ENCODE data around the gene AKAP11. TPM values are rescaled to one million over a fixed set of nuclear protein-coding genes. Genes with fewer than 3 reads are reported as not detected.

The AKAP11 gene
- polyA plus RNA-seq, 3 donors, result 1.2 to 6.8 (median 1.7) TPM

DNA sequence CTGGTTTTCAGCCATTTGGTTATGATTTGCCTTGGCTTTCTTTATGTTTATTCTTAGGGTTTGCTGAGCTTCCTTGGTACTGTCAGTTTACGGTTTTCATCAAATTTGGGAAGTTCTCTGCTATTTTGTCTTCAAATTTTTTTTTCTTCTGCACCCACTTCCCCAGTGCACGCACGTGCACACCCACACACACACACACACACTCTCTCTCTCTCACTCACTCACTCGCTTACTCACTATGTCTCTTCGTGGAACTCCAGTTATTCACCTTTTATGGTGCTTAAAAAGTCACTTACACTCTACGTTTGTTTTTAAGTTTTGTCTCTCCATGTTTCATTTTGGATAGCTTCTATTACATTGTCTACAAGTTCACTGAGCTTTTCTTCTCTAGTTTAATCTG, 7.1 kb downstream of the AKAP11 start:
- H3K27ac ChIP-seq (ENCODE audit: low read depth in 1 of 2, low read length in 2 of 2), result peak overlapping the region in 1 of 2 donors; percentile 21
- no peak overlapping the region for H3K27ac Mint-ChIP-seq
- peaks cover 0 to 1% (median 0%) of the 10 kb centered on the region in 3 donors for H3K27me3 Mint-ChIP-seq (ENCODE audit: low read depth in 3 of 3)
- peak; percentile 12 to 59 (median 54) for DNase-seq
- peaks cover 0 to 6% of the 10 kb centered on the region in 2 donors for H3K36me3 Mint-ChIP-seq
- H3K4me1 ChIP-seq (ENCODE audit: control insufficient read depth in 1 of 2, insufficient read depth in 2 of 2, low read length in 2 of 2), result peaks cover 23 to 31% of the 10 kb centered on the region in 2 donors
- no peaks in the 10 kb centered on the region for H3K9me3 ChIP-seq (replicated peaks in 1 of 2; ENCODE audit: control insufficient read depth in 1 of 2, insufficient read depth in 1 of 2, low read length in 2 of 2)
- 35% methylated on average over 2 of the region's 6 CpGs for WGBS (ENCODE audit: insufficient coverage)
- H2AFZ ChIP-seq (ENCODE audit: insufficient read depth, low read depth, low read length, poor library complexity, severe bottlenecking), result no peak overlapping the region
- TF ChIP-seq, protein P1, sequence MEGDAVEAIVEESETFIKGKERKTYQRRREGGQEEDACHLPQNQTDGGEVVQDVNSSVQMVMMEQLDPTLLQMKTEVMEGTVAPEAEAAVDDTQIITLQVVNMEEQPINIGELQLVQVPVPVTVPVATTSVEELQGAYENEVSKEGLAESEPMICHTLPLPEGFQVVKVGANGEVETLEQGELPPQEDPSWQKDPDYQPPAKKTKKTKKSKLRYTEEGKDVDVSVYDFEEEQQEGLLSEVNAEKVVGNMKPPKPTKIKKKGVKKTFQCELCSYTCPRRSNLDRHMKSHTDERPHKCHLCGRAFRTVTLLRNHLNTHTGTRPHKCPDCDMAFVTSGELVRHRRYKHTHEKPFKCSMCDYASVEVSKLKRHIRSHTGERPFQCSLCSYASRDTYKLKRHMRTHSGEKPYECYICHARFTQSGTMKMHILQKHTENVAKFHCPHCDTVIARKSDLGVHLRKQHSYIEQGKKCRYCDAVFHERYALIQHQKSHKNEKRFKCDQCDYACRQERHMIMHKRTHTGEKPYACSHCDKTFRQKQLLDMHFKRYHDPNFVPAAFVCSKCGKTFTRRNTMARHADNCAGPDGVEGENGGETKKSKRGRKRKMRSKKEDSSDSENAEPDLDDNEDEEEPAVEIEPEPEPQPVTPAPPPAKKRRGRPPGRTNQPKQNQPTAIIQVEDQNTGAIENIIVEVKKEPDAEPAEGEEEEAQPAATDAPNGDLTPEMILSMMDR (IDR thresholded peaks at IDR 0.05), result no peak
- H3K4me2 ChIP-seq (replicated peaks; ENCODE audit: extremely low read depth, low read length, poor library complexity, severe bottlenecking), result peak overlapping the region; percentile 47
- no peak overlapping the region for H3K4me3 Mint-ChIP-seq
- no peak overlapping the region for H3K9ac ChIP-seq (ENCODE audit: insufficient read depth, low read length, poor library complexity, severe bottlenecking)
- H3K9me3 Mint-ChIP-seq, result no peaks in the 10 kb centered on the region
- H3K36me3 ChIP-seq (replicated peaks in 1 of 2; ENCODE audit: control insufficient read depth in 1 of 2, insufficient read depth in 2 of 2, low read length in 2 of 2), result no peaks in the 10 kb centered on the region
- peaks cover 19% of the 10 kb centered on the region for H3K4me1 Mint-ChIP-seq
- H4K20me1 ChIP-seq (ENCODE audit: insufficient read depth, low read length), result peaks cover 55% of the 10 kb centered on the region
- peaks cover 89% of the 10 kb centered on the region for H3K79me2 ChIP-seq (ENCODE audit: insufficient read depth, low read length)
- intact Hi-C loops (cut with micrococcal nuclease), result no loop called here
- peak overlapping the region in 1 of 3 experiments; percentile 31 for H3K4me3 ChIP-seq (replicated peaks in 1 of 3; ENCODE audit: low read depth in 2 of 3, low read length in 3 of 3)
- H3K27me3 ChIP-seq (ENCODE audit: control insufficient read depth in 2 of 2, insufficient read depth in 2 of 2, low read length in 2 of 2), result no peaks in the 10 kb centered on the region

DNA sequence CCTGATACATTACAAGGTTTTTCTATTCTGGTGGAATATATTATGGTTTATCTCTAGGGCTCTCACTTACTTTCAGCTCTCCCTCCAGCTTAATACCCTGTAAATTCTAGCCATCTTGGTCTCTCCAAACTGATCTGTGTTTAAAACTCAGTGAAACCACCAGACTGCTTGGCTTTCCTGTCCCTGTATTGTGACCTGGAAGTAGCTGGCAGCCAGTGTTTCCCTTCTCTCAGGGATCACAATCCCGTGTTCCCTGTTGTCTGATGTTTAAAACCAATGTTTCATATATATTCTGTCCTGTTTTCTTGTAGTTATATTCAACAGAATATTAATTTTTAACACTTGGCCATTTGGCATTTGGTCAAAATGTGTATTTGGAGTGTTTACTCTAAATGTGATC, 8.0 kb downstream of the AKAP11 start:
- no peak overlapping the region for H3K27ac ChIP-seq (ENCODE audit: low read depth in 1 of 2, low read length in 2 of 2)
- H3K36me3 ChIP-seq (replicated peaks in 1 of 2; ENCODE audit: control insufficient read depth in 1 of 2, insufficient read depth in 2 of 2, low read length in 2 of 2), result no peaks in the 10 kb centered on the region
- WGBS (ENCODE audit: insufficient coverage), result no CpG with 5 or more reads among the region's 1 CpG
- no peak overlapping the region for H3K4me2 ChIP-seq (replicated peaks; ENCODE audit: extremely low read depth, low read length, poor library complexity, severe bottlenecking)
- peaks cover 0 to 1% (median 0%) of the 10 kb centered on the region in 3 donors for H3K27me3 Mint-ChIP-seq (ENCODE audit: low read depth in 3 of 3)
- H3K4me3 Mint-ChIP-seq, result no peak overlapping the region
- H3K4me1 ChIP-seq (ENCODE audit: control insufficient read depth in 1 of 2, insufficient read depth in 2 of 2, low read length in 2 of 2), result peaks cover 14 to 22% of the 10 kb centered on the region in 2 donors
- no peak overlapping the region for H3K4me3 ChIP-seq (replicated peaks in 1 of 3; ENCODE audit: low read depth in 2 of 3, low read length in 3 of 3)
- DNase-seq, result no peak
- intact Hi-C loops (cut with micrococcal nuclease), result no loop called here
- no peaks in the 10 kb centered on the region for H3K27me3 ChIP-seq (ENCODE audit: control insufficient read depth in 2 of 2, insufficient read depth in 2 of 2, low read length in 2 of 2)
- peaks cover 89% of the 10 kb centered on the region for H3K79me2 ChIP-seq (ENCODE audit: insufficient read depth, low read length)
- H3K9ac ChIP-seq (ENCODE audit: insufficient read depth, low read length, poor library complexity, severe bottlenecking), result no peak overlapping the region
- H3K4me1 Mint-ChIP-seq, result peaks cover 12% of the 10 kb centered on the region
- H3K9me3 Mint-ChIP-seq, result no peaks in the 10 kb centered on the region
- H3K9me3 ChIP-seq (replicated peaks in 1 of 2; ENCODE audit: control insufficient read depth in 1 of 2, insufficient read depth in 1 of 2, low read length in 2 of 2), result no peaks in the 10 kb centered on the region
- H3K36me3 Mint-ChIP-seq, result peaks cover under 1 to 6% of the 10 kb centered on the region in 2 donors
- TF ChIP-seq, protein P1 (IDR thresholded peaks at IDR 0.05), result no peak
- H2AFZ ChIP-seq (ENCODE audit: insufficient read depth, low read depth, low read length, poor library complexity, severe bottlenecking), result no peak overlapping the region
- no peak overlapping the region for H3K27ac Mint-ChIP-seq
- H4K20me1 ChIP-seq (ENCODE audit: insufficient read depth, low read length), result peaks cover 64% of the 10 kb centered on the region
